ENCODE measurements around the gene PRKCH.
A peak's percentile ranks its signal among the peaks of the same experiment; 100 is the strongest.

PRKCH gene

DNA sequence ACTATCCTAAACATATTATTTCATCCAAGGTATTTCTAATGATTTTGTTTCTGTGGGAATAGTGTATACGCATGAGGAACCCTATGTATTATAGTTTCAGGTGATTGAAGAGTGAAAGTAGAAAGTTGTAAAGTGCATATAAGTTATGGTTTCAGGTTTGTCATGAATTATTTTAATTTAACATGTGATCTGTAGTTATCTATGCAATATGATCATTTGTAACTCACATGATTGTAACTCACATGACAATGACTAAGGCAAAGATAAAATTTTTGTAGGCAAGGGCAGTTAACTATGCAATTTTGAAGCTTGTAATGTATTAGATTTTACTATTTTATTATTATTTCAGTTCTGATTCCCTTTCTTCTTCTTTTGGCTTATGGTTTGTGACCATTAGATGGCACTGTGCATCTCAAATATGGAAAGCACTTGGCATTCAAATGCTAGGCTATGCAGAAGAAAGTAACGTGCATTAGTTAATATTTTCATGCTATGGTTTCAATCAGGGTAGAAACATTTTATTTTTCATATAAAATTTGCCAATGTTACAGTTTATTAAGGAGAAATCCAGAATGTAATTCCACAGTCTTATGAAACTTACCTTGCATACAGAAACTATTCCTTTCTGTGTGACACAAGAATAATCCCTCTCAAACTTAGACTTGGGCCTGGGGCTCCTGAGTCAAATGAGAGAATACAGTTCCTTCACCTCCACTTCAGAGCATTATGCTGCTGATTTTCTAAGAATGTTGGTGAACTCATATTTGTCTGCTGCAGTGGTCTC, 24.5 kb upstream of the PRKCH start:
- TF ChIP-seq, protein P1, sequence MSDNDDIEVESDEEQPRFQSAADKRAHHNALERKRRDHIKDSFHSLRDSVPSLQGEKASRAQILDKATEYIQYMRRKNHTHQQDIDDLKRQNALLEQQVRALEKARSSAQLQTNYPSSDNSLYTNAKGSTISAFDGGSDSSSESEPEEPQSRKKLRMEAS (IDR thresholded peaks at IDR 0.05; ENCODE audit: low read depth, low read length) = no peak
- no peak for TF ChIP-seq POLR2A (IDR thresholded peaks at IDR 0.05; ENCODE audit: extremely low read depth, insufficient read length)
- TF ChIP-seq, protein P2, sequence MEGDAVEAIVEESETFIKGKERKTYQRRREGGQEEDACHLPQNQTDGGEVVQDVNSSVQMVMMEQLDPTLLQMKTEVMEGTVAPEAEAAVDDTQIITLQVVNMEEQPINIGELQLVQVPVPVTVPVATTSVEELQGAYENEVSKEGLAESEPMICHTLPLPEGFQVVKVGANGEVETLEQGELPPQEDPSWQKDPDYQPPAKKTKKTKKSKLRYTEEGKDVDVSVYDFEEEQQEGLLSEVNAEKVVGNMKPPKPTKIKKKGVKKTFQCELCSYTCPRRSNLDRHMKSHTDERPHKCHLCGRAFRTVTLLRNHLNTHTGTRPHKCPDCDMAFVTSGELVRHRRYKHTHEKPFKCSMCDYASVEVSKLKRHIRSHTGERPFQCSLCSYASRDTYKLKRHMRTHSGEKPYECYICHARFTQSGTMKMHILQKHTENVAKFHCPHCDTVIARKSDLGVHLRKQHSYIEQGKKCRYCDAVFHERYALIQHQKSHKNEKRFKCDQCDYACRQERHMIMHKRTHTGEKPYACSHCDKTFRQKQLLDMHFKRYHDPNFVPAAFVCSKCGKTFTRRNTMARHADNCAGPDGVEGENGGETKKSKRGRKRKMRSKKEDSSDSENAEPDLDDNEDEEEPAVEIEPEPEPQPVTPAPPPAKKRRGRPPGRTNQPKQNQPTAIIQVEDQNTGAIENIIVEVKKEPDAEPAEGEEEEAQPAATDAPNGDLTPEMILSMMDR (IDR thresholded peaks at IDR 0.05; ENCODE audit: low read depth, low read length) = peak; percentile 48
- TF ChIP-seq MYC (IDR thresholded peaks at IDR 0.05; ENCODE audit: low read depth, low read length) = no peak
- DNase-seq (ENCODE audit: low read depth) = peak; percentile 32
- no peak overlapping the region for H3K4me3 ChIP-seq (ENCODE audit: low read depth, low read length)

DNA sequence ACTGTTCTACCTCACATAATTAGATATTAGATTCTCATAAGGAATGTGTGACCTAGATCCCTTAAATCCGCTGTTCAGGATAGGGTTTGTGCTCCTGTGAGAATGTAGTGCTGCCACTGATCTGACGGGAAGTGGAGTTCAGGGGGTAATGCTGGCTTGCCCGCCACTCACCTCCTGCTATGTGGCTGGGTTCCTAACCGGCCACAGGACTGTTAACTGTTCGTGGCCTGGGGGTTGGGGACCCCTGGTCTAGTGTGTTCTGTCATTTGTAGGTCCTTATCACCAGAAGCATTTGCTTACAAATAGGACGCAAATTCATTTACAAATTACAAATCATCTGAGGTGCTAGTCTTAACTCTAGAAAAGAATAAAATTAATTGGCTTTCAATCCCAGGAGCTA, 23.8 kb upstream of the PRKCH start:
- no peak overlapping the region for H3K4me3 ChIP-seq (ENCODE audit: low read depth, low read length)
- DNase-seq (ENCODE audit: low read depth) = no peak
- TF ChIP-seq MYC (IDR thresholded peaks at IDR 0.05; ENCODE audit: low read depth, low read length) (no peak), POLR2A (IDR thresholded peaks at IDR 0.05; ENCODE audit: extremely low read depth, insufficient read length) (no peak)
- TF ChIP-seq, protein P1 (IDR thresholded peaks at IDR 0.05; ENCODE audit: low read depth, low read length) = no peak
- TF ChIP-seq, protein P2 (IDR thresholded peaks at IDR 0.05; ENCODE audit: low read depth, low read length) = no peak

DNA sequence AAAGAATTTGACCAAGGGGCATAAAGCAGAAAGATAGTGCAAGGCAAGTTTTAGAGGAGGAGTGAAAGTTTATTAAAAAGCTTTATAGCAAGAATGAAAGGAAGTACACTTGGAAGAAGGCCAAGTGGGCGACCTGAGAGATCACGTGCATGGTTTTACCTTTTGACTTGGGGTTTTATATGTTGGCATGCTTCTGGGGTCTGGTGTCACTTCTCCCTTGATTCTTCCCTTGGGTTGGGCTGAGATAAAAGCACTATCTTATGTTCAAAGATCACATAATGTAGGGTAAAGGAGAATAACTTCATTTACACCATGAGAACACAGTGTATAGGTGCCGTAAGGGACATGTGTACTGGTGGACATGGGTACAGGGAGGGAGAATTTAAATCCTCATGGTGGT, 22.6 kb upstream of the PRKCH start:
- DNase-seq (ENCODE audit: low read depth) = no peak
- H3K4me3 ChIP-seq (ENCODE audit: low read depth, low read length) = no peak overlapping the region
- TF ChIP-seq POLR2A (IDR thresholded peaks at IDR 0.05; ENCODE audit: extremely low read depth, insufficient read length) (no peak), MYC (IDR thresholded peaks at IDR 0.05; ENCODE audit: low read depth, low read length) (no peak)
- TF ChIP-seq, protein P1 (IDR thresholded peaks at IDR 0.05; ENCODE audit: low read depth, low read length) = no peak
- TF ChIP-seq, protein P2 (IDR thresholded peaks at IDR 0.05; ENCODE audit: low read depth, low read length) = no peak

DNA sequence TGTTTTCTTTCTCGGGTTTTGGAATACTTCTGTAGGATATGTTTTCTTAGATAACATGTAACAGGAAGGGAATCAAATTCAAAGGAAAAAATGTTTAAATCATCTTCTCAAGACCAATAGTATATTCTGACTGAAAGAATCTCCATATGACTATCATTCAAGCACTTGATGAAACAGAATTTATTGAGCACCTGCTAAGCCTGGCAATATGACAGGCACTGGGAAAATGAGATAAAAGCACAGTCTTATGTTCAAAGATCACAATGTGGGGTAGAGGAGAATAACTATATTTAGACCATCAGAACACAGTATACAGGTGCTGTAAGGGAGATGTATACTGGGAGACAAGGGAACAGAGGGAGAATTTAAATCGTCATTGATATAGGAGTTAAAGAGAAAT, 21.2 kb upstream of the PRKCH start:
- no peak for DNase-seq (ENCODE audit: low read depth)
- no peak overlapping the region for H3K4me3 ChIP-seq (ENCODE audit: low read depth, low read length)
- TF ChIP-seq MYC (IDR thresholded peaks at IDR 0.05; ENCODE audit: low read depth, low read length) (no peak), POLR2A (IDR thresholded peaks at IDR 0.05; ENCODE audit: extremely low read depth, insufficient read length) (no peak)
- TF ChIP-seq, protein P2 (IDR thresholded peaks at IDR 0.05; ENCODE audit: low read depth, low read length) = no peak
- TF ChIP-seq, protein P1 (IDR thresholded peaks at IDR 0.05; ENCODE audit: low read depth, low read length) = no peak

DNA sequence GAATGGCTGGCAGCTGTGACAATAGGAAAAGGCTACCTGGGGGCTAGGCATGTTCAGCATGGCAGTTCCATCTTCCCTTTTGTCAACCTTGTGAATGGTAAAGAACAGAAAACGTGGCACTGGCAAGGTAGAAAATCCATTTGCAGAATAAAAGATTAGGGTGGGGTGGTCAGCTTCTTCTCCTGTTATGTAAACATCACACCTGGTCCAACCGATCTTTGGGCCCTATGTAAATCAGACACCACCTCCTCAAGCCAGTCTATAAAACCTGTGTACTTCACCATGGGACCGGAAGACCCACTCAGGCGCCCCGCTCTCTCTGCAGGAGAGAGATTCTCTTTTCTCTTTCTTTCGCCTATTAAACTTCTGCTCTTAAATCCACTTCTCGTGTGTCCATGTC, 20.6 kb upstream of the PRKCH start:
- no peak overlapping the region for H3K4me3 ChIP-seq (ENCODE audit: low read depth, low read length)
- TF ChIP-seq MYC (IDR thresholded peaks at IDR 0.05; ENCODE audit: low read depth, low read length) (no peak), POLR2A (IDR thresholded peaks at IDR 0.05; ENCODE audit: extremely low read depth, insufficient read length) (no peak)
- TF ChIP-seq, protein P1 (IDR thresholded peaks at IDR 0.05; ENCODE audit: low read depth, low read length) = no peak
- TF ChIP-seq, protein P2 (IDR thresholded peaks at IDR 0.05; ENCODE audit: low read depth, low read length) = no peak

More for the DNA sequence above, 20.6 kb upstream of the PRKCH start:
- no peak for DNase-seq (ENCODE audit: low read depth)

All from NB4 (cell line).